Measurements from ENCODE around the gene MORC2.

Gene MORC2

GRCh38 chr22:30941363-30941740, 27.2 kb downstream of the MORC2 start:
- Mint-ChIP-seq H3K4me3 (peak overlapping the region; percentile 48), H3K4me1 (ENCODE audit: low read depth) (peaks cover 84% of the 10 kb centered on the region), H3K36me3 (ENCODE audit: low read depth) (peaks cover 90% of the 10 kb centered on the region), H3K27ac (peak overlapping the region; percentile 92), H3K27me3 (no peaks in the 10 kb centered on the region), H3K9me3 (no peaks in the 10 kb centered on the region)
- peak; percentile 43 for DNase-seq

GRCh38 chr22:30940685-30941362, 27.8 kb downstream of the MORC2 start:
- Mint-ChIP-seq H3K4me1 (ENCODE audit: low read depth) (peaks cover 79% of the 10 kb centered on the region), H3K27ac (peak overlapping the region; percentile 92), H3K9me3 (no peaks in the 10 kb centered on the region), H3K4me3 (peak overlapping the region; percentile 48), H3K27me3 (no peaks in the 10 kb centered on the region), H3K36me3 (ENCODE audit: low read depth) (peaks cover 90% of the 10 kb centered on the region)
- DNase-seq, result peak; percentile 64

- no peaks in the 10 kb centered on the region for H3K27me3 Mint-ChIP-seq
- H3K4me3 Mint-ChIP-seq, result no peak overlapping the region
- no peak for DNase-seq
- peak overlapping the region; percentile 13 for H3K27ac Mint-ChIP-seq
- H3K9me3 Mint-ChIP-seq, result no peaks in the 10 kb centered on the region
- H3K36me3 Mint-ChIP-seq (ENCODE audit: low read depth), result peaks cover 92% of the 10 kb centered on the region
- H3K4me1 Mint-ChIP-seq (ENCODE audit: low read depth), result peaks cover 21% of the 10 kb centered on the region
Measured at GRCh38 chr22:30934053-30934452, 34.5 kb downstream of the MORC2 start.

GRCh38 chr22:30933457-30933856, 35.1 kb downstream of the MORC2 start:
- Mint-ChIP-seq H3K4me1 (ENCODE audit: low read depth) (peaks cover 17% of the 10 kb centered on the region), H3K27ac (peak overlapping the region; percentile 13), H3K36me3 (ENCODE audit: low read depth) (peaks cover 92% of the 10 kb centered on the region), H3K4me3 (no peak overlapping the region), H3K27me3 (no peaks in the 10 kb centered on the region), H3K9me3 (no peaks in the 10 kb centered on the region)
- DNase-seq, result no peak

GRCh38 chr22:30932661-30933060, 35.9 kb downstream of the MORC2 start:
- no peak overlapping the region for H3K4me3 Mint-ChIP-seq
- H3K9me3 Mint-ChIP-seq, result no peaks in the 10 kb centered on the region
- H3K27ac Mint-ChIP-seq, result peak overlapping the region; percentile 69
- H3K36me3 Mint-ChIP-seq (ENCODE audit: low read depth), result peaks cover 93% of the 10 kb centered on the region
- DNase-seq, result no peak
- H3K4me1 Mint-ChIP-seq (ENCODE audit: low read depth), result peaks cover 11% of the 10 kb centered on the region
- H3K27me3 Mint-ChIP-seq, result no peaks in the 10 kb centered on the region

GRCh38 chr22:30931541-30932300, 36.9 kb downstream of the MORC2 start:
- H3K4me1 Mint-ChIP-seq (ENCODE audit: low read depth), result peaks cover 7% of the 10 kb centered on the region
- peak overlapping the region; percentile 69 for H3K27ac Mint-ChIP-seq
- no peak overlapping the region for H3K4me3 Mint-ChIP-seq
- no peaks in the 10 kb centered on the region for H3K27me3 Mint-ChIP-seq
- DNase-seq, result no peak
- no peaks in the 10 kb centered on the region for H3K9me3 Mint-ChIP-seq
- H3K36me3 Mint-ChIP-seq (ENCODE audit: low read depth), result peaks cover 93% of the 10 kb centered on the region

GRCh38 chr22:30930228-30930627, 38.3 kb downstream of the MORC2 start:
- Mint-ChIP-seq H3K4me3 (no peak overlapping the region), H3K27ac (peak overlapping the region; percentile 79), H3K36me3 (ENCODE audit: low read depth) (peaks cover 90% of the 10 kb centered on the region), H3K9me3 (no peaks in the 10 kb centered on the region), H3K4me1 (ENCODE audit: low read depth) (peaks cover 2% of the 10 kb centered on the region), H3K27me3 (no peaks in the 10 kb centered on the region)
- DNase-seq, result no peak

GRCh38 chr22:30928401-30928800, 40.2 kb downstream of the MORC2 start:
- H3K9me3 Mint-ChIP-seq, result no peaks in the 10 kb centered on the region
- H3K27ac Mint-ChIP-seq, result no peak overlapping the region
- no peaks in the 10 kb centered on the region for H3K27me3 Mint-ChIP-seq

GRCh38 chr22:30927806-30928205, 40.8 kb downstream of the MORC2 start:
- Mint-ChIP-seq H3K9me3 (no peaks in the 10 kb centered on the region), H3K4me3 (no peak overlapping the region), H3K36me3 (ENCODE audit: low read depth) (peaks cover 88% of the 10 kb centered on the region), H3K27me3 (no peaks in the 10 kb centered on the region), H3K4me1 (ENCODE audit: low read depth) (peaks cover 2% of the 10 kb centered on the region), H3K27ac (peak overlapping the region; percentile 71)
- no peak for DNase-seq

More at GRCh38 chr22:30928401-30928800, 40.2 kb downstream of the MORC2 start:
- no peak for DNase-seq
- peaks cover 90% of the 10 kb centered on the region for H3K36me3 Mint-ChIP-seq (ENCODE audit: low read depth)
- peaks cover 2% of the 10 kb centered on the region for H3K4me1 Mint-ChIP-seq (ENCODE audit: low read depth)
- no peak overlapping the region for H3K4me3 Mint-ChIP-seq

GRCh38 chr22:30926706-30927105, 41.9 kb downstream of the MORC2 start:
- Mint-ChIP-seq H3K9me3 (no peaks in the 10 kb centered on the region), H3K4me3 (no peak overlapping the region), H3K27ac (no peak overlapping the region), H3K36me3 (ENCODE audit: low read depth) (peaks cover 82% of the 10 kb centered on the region), H3K4me1 (ENCODE audit: low read depth) (peaks cover 8% of the 10 kb centered on the region), H3K27me3 (no peaks in the 10 kb centered on the region)
- DNase-seq, result no peak

GRCh38 chr22:30925667-30926066, 42.9 kb downstream of the MORC2 start:
- no peaks in the 10 kb centered on the region for H3K27me3 Mint-ChIP-seq
- H3K27ac Mint-ChIP-seq, result peak overlapping the region; percentile 14
- H3K4me1 Mint-ChIP-seq (ENCODE audit: low read depth), result peaks cover 16% of the 10 kb centered on the region
- DNase-seq, result no peak
- H3K4me3 Mint-ChIP-seq, result no peak overlapping the region
- H3K9me3 Mint-ChIP-seq, result no peaks in the 10 kb centered on the region
- peaks cover 72% of the 10 kb centered on the region for H3K36me3 Mint-ChIP-seq (ENCODE audit: low read depth)

GRCh38 chr22:30923168-30923900, 45.2 kb downstream of the MORC2 start:
- no peak for DNase-seq
- H3K4me3 Mint-ChIP-seq, result no peak overlapping the region
- peaks cover 56% of the 10 kb centered on the region for H3K36me3 Mint-ChIP-seq (ENCODE audit: low read depth)
- H3K4me1 Mint-ChIP-seq (ENCODE audit: low read depth), result peaks cover 25% of the 10 kb centered on the region
- no peaks in the 10 kb centered on the region for H3K9me3 Mint-ChIP-seq
- peak overlapping the region; percentile 37 for H3K27ac Mint-ChIP-seq
- H3K27me3 Mint-ChIP-seq, result no peaks in the 10 kb centered on the region

- peak overlapping the region; percentile 78 for H3K4me3 Mint-ChIP-seq
Measured at GRCh38 chr22:30922151-30922611, 46.4 kb downstream of the MORC2 start.

GRCh38 chr22:30921108-30921507, 47.5 kb downstream of the MORC2 start:
- Mint-ChIP-seq H3K4me3 (peak overlapping the region; percentile 78), H3K27ac (peak overlapping the region; percentile 89), H3K9me3 (no peaks in the 10 kb centered on the region), H3K27me3 (no peaks in the 10 kb centered on the region), H3K36me3 (ENCODE audit: low read depth) (peaks cover 44% of the 10 kb centered on the region), H3K4me1 (ENCODE audit: low read depth) (peaks cover 28% of the 10 kb centered on the region)
- DNase-seq, result no peak

More at GRCh38 chr22:30922151-30922611, 46.4 kb downstream of the MORC2 start:
- Mint-ChIP-seq H3K27me3 (no peaks in the 10 kb centered on the region), H3K27ac (peak overlapping the region; percentile 89), H3K9me3 (no peaks in the 10 kb centered on the region), H3K4me1 (ENCODE audit: low read depth) (peaks cover 28% of the 10 kb centered on the region), H3K36me3 (ENCODE audit: low read depth) (peaks cover 48% of the 10 kb centered on the region)
- peak; percentile 84 for DNase-seq

Measured in activated T-cell treated with anti-CD3 and anti-CD28 coated beads, Interleukin-2, amount 50 U/mL, for 24 hours (primary cell).